ENCODE measurements around the gene SLC50A1. TPM values are rescaled to one million over a fixed set of nuclear protein-coding genes. Genes with fewer than 3 reads are reported as not detected.

Gene SLC50A1
- total and polyA plus RNA-seq, 2 donors (not counting 1 experiment from before 2014, with no cell fraction given) = 36.0 to 61.1 TPM

GRCh38 chr1:155125946-155126555, 9.6 kb upstream of the SLC50A1 start:
- Histone ChIP-seq H2AFZ (ENCODE audit: low read length) (no peak overlapping the region), H3K4me1 (ENCODE audit: control insufficient read depth, extremely low read depth, insufficient read depth, low read length) (peaks cover 2% of the 10 kb centered on the region), H4K20me1 (ENCODE audit: control insufficient read depth, extremely low read depth, insufficient read depth, low read length) (no peaks in the 10 kb centered on the region), H3K36me3 (ENCODE audit: control insufficient read depth, insufficient read depth, low read length) (no peaks in the 10 kb centered on the region), H3K27me3 (ENCODE audit: control insufficient read depth, insufficient read depth, low read length) (peaks cover 55% of the 10 kb centered on the region), H3K9ac (ENCODE audit: insufficient read depth, low read length) (no peak overlapping the region), H3K9me3 (ENCODE audit: control insufficient read depth, insufficient read depth, low read depth, low read length) (no peaks in the 10 kb centered on the region), H3K4me2 (ENCODE audit: extremely low read depth, insufficient read depth, low read length) (peak overlapping the region; percentile 40), H3K79me2 (ENCODE audit: control insufficient read depth, insufficient read depth, low read length) (no peaks in the 10 kb centered on the region), H3K27ac (ENCODE audit: insufficient read depth, low read length) (no peak overlapping the region), H3K4me3 (replicated peaks in 1 of 4; ENCODE audit: control extremely low read depth in 1 of 4, insufficient read depth in 1 of 4, low read depth in 3 of 4, low read length in 4 of 4) (peak overlapping the region in 2 of 4 experiments; percentile 14)
- TF ChIP-seq CTCF (conservative IDR thresholded peaks at IDR 0.05 in 1 of 2, IDR thresholded peaks at IDR 0.05 in 1 of 2; ENCODE audit: low read depth in 1 of 2, low read length in 2 of 2) (no peak), EZH2 (IDR thresholded peaks at IDR 0.05; ENCODE audit: low read length, missing control alignments) (peak; percentile 77)
- peak; percentile 23 to 35 for DNase-seq (ENCODE audit: low read depth in 2 of 2)

GRCh38 chr1:155126556-155127104, 9.0 kb upstream of the SLC50A1 start:
- Histone ChIP-seq H3K9ac (ENCODE audit: insufficient read depth, low read length) (no peak overlapping the region), H3K36me3 (ENCODE audit: control insufficient read depth, insufficient read depth, low read length) (no peaks in the 10 kb centered on the region), H3K4me1 (ENCODE audit: control insufficient read depth, extremely low read depth, insufficient read depth, low read length) (peaks cover 2% of the 10 kb centered on the region), H4K20me1 (ENCODE audit: control insufficient read depth, extremely low read depth, insufficient read depth, low read length) (no peaks in the 10 kb centered on the region), H3K9me3 (ENCODE audit: control insufficient read depth, insufficient read depth, low read depth, low read length) (no peaks in the 10 kb centered on the region), H3K4me3 (replicated peaks in 1 of 4; ENCODE audit: control extremely low read depth in 1 of 4, insufficient read depth in 1 of 4, low read depth in 3 of 4, low read length in 4 of 4) (peak overlapping the region in 2 of 4 experiments; percentile 45 to 51), H3K27me3 (ENCODE audit: control insufficient read depth, insufficient read depth, low read length) (peaks cover 55% of the 10 kb centered on the region), H3K27ac (ENCODE audit: insufficient read depth, low read length) (no peak overlapping the region), H2AFZ (ENCODE audit: low read length) (no peak overlapping the region), H3K79me2 (ENCODE audit: control insufficient read depth, insufficient read depth, low read length) (no peaks in the 10 kb centered on the region), H3K4me2 (ENCODE audit: extremely low read depth, insufficient read depth, low read length) (peak overlapping the region; percentile 40)
- DNase-seq (ENCODE audit: low read depth in 2 of 2) = peak; percentile 39 to 45
- TF ChIP-seq CTCF (conservative IDR thresholded peaks at IDR 0.05 in 1 of 2, IDR thresholded peaks at IDR 0.05 in 1 of 2; ENCODE audit: low read depth in 1 of 2, low read length in 2 of 2) (no peak), EZH2 (IDR thresholded peaks at IDR 0.05; ENCODE audit: low read length, missing control alignments) (no peak)

- Histone ChIP-seq H3K9me3 (ENCODE audit: control insufficient read depth, insufficient read depth, low read depth, low read length) (no peaks in the 10 kb centered on the region), H2AFZ (ENCODE audit: low read length) (no peak within 1 kb of the TSS), H3K4me3 (replicated peaks in 1 of 4; ENCODE audit: control extremely low read depth in 1 of 4, insufficient read depth in 1 of 4, low read depth in 3 of 4, low read length in 4 of 4) (peak within 1 kb of the TSS in 3 of 4 experiments; percentile 16 to 58 (median 51)), H3K79me2 (ENCODE audit: control insufficient read depth, insufficient read depth, low read length) (no peaks in the 10 kb centered on the region), H3K27me3 (ENCODE audit: control insufficient read depth, insufficient read depth, low read length) (peaks cover 55% of the 10 kb centered on the region), H4K20me1 (ENCODE audit: control insufficient read depth, extremely low read depth, insufficient read depth, low read length) (no peaks in the 10 kb centered on the region), H3K36me3 (ENCODE audit: control insufficient read depth, insufficient read depth, low read length) (no peaks in the 10 kb centered on the region), H3K27ac (ENCODE audit: insufficient read depth, low read length) (no peak within 1 kb of the TSS), H3K4me2 (ENCODE audit: extremely low read depth, insufficient read depth, low read length) (peak within 1 kb of the TSS; percentile 82), H3K4me1 (ENCODE audit: control insufficient read depth, extremely low read depth, insufficient read depth, low read length) (peaks cover 2% of the 10 kb centered on the region), H3K9ac (ENCODE audit: insufficient read depth, low read length) (no peak within 1 kb of the TSS)
- TF ChIP-seq CTCF (conservative IDR thresholded peaks at IDR 0.05 in 1 of 2, IDR thresholded peaks at IDR 0.05 in 1 of 2; ENCODE audit: low read depth in 1 of 2, low read length in 2 of 2) (no peak), EZH2 (IDR thresholded peaks at IDR 0.05; ENCODE audit: low read length, missing control alignments) (peak; percentile 97)
- DNase-seq (ENCODE audit: low read depth in 2 of 2) = peak; percentile 55 to 66
These were observed 8.3 kb upstream of the SLC50A1 start, which contains the start of gene EFNA1 for GRCh38 chr1:155127105-155127966. TSS of gene EFNA1 (plus strand) at chr1:155127876. CDS start at chr1:155127978, 102 bp downstream.
